HepG2 (cell line): ENCODE data around the gene TCAP. TPM values are rescaled to one million over a fixed set of nuclear protein-coding genes. Genes with fewer than 3 reads are reported as not detected.

ENCODE experiments used
- ATAC-seq: fragments of 200-7000 bp; cut with Tn5 transposase; 3 replicates; pipeline ENCODE4 v1.9.1; 2020; ENCODE audit warnings: mild to moderate bottlenecking, moderate library complexity
- BruUV-seq: library from RNA; stranded (reverse); fragments of 400-500 nt; replicated peaks from 2 replicates; lab custom pipeline; 2021; lab: Mats Ljungman, UMichigan
- CTCF ChIA-PET: fragments of 300-600 bp; formaldehyde crosslinking; extraction: SDS; loops from one replicate; lab custom pipeline; 2021; ENCODE audit warnings: low total read pairs, inconsistent platforms, low intra/inter-chr PET ratio; lab: Yijun Ruan, JAX
- POLR2A ChIA-PET: fragments of 350-600 bp; sonication (Branson Sonifier 250); formaldehyde crosslinking; loops from one replicate; lab custom pipeline; 2020; ENCODE audit warnings: antibody characterized with exemption, inconsistent platforms; lab: Yijun Ruan, JAX
- DNase-seq: peaks from one replicate; pipeline ENCODE4 v3.0.0-alpha.2; 2015; ENCODE audit warnings: low spot score
- FAIRE-seq: peaks from 3 replicates; lab custom pipeline; 2011; peaks lifted over from hg19 to GRCh38; lab: Jason Lieb, UNC
- H2AFZ ChIP-seq: one replicate; pipeline ENCODE4 v1.6.1; 2011; ENCODE audit warnings: low read length, inconsistent platforms
- H3K27ac ChIP-seq: fragments of 300-600 bp; 3 replicates; pipeline ENCODE4 v1.8.0; 2011; ENCODE audit warnings: mixed run types, mild to moderate bottlenecking, mixed read lengths, low read length, inconsistent platforms; ENCODE audit not compliant: insufficient read depth; ENCODE audit errors: extremely low read length
- H3K27me3 ChIP-seq, 2 experiments: fragments of 200-600 bp in 1 of 2; 2 replicates in 1 of 2; 3 replicates in 1 of 2; pipeline versions ENCODE4 v1.6.0 to v1.8.0; 2011; ENCODE audit warnings: low read length in 2 of 2, mild to moderate bottlenecking in 2 of 2, moderate library complexity in 2 of 2, inconsistent platforms in 1 of 2; ENCODE audit not compliant: insufficient read depth in 2 of 2, control insufficient read depth in 1 of 2
- H3K36me3 ChIP-seq, 2 experiments: fragments of 200-600 bp in 1 of 2; replicated peaks in 1 of 2; 2 replicates in 1 of 2; 3 replicates in 1 of 2; pipeline versions ENCODE4 v1.5.1 to v1.8.0; 2011; ENCODE audit warnings: low read length in 2 of 2, inconsistent platforms in 1 of 2; ENCODE audit not compliant: insufficient read depth in 2 of 2, control insufficient read depth in 1 of 2
- H3K4me1 ChIP-seq: 2 replicates; pipeline ENCODE4 v1.5.1; 2012; ENCODE audit warnings: low read length, inconsistent platforms; ENCODE audit not compliant: insufficient read depth
- H3K4me2 ChIP-seq: 2 replicates; pipeline ENCODE4 v1.6.0; 2011; ENCODE audit warnings: low read depth, low read length, inconsistent platforms
- H3K4me3 ChIP-seq, 3 experiments: fragments of 200-600 bp in 1 of 3; sonication (generic), shearing (Covaris generic) in 1 of 3; replicated peaks in 1 of 3; 2 replicates each; pipeline ENCODE4 v1.5.1; 2011 to 2016; ENCODE audit warnings: low read length in 3 of 3, inconsistent platforms in 2 of 3, low read depth in 2 of 3, mild to moderate bottlenecking in 2 of 3, control low read depth in 1 of 3, mixed read lengths in 1 of 3; ENCODE audit not compliant: insufficient read depth in 1 of 3
- H3K79me2 ChIP-seq: one replicate; pipeline ENCODE4 v1.6.1; 2011; ENCODE audit warnings: low read length, inconsistent platforms; ENCODE audit not compliant: insufficient read depth
- H3K9ac ChIP-seq: 2 replicates; pipeline ENCODE4 v1.6.0; 2011; ENCODE audit warnings: mild to moderate bottlenecking, low read depth, low read length, inconsistent platforms; ENCODE audit not compliant: insufficient read depth
- H3K9me3 ChIP-seq: 2 replicates; pipeline ENCODE4 v1.5.1; 2012; ENCODE audit warnings: mild to moderate bottlenecking, low read length
- H4K20me1 ChIP-seq: 2 replicates; pipeline ENCODE4 v1.6.0; 2011; ENCODE audit warnings: inconsistent platforms, mild to moderate bottlenecking, low read length, moderate library complexity; ENCODE audit not compliant: insufficient read depth
- ELF1 ChIP-seq: sonication (generic); formaldehyde crosslinking; IDR thresholded peaks from 2 replicates; pipeline ENCODE4 v1.4.0; 2020; ENCODE audit warnings: missing genetic modification reagents
- HNRNPL ChIP-seq: fragments of 200-400 bp; formaldehyde crosslinking; IDR thresholded peaks from 2 replicates; pipeline ENCODE4 v1.6.1; 2017; ENCODE audit warnings: mild to moderate bottlenecking, low read depth, low read length
- ZNF768 ChIP-seq: sonication (generic); formaldehyde crosslinking; IDR thresholded peaks from 2 replicates; pipeline ENCODE4 v1.4.0; 2020; ENCODE audit warnings: missing genetic modification reagents
- WGBS: methylation state at CpG from one replicate; pipeline ENCODE4 v1.1.6; 2017; ENCODE audit warnings: low lambda C conversion rate; 5-methylcytosine and 5-hydroxymethylcytosine counted together
- in situ Hi-C: cut with HindIII; loops from 2 replicates; pipeline ENCODE4 v1.10.0; 2017; ENCODE audit warnings: low pct_unique_long_range_greater_than_20kb; ENCODE audit not compliant: extremely low pct_ligation_motif_present
- intact Hi-C: fragments of 100-400 bp; cut with micrococcal nuclease; formaldehyde crosslinking; loops from one replicate; pipeline ENCODE4 v1.10.0; 2022; ENCODE audit not compliant: unreplicated experiment
- polyA plus RNA-seq, 8 experiments: library from polyadenylated mRNA; depleted of rRNA in 3 of 8; stranded (reverse) in 7 of 8; unstranded in 1 of 8; fragments of >200 nt; fragmentation: Illumina TruSeq in 4 of 8; extraction: Trizol in 4 of 8; gene quantifications; 2 replicates each; pipeline versions ENCODE4 v1.2.1 to v1.2.3, GENCODE V29; 2011 to 2016; ENCODE audit warnings: low read depth in 4 of 8, missing spikeins in 1 of 8, mixed read lengths in 1 of 8; ENCODE audit not compliant: insufficient read depth in 1 of 8
- total RNA-seq, 5 experiments: library from RNA; depleted of rRNA; stranded (reverse); fragments of >200 nt; fragmentation: Illumina TruSeq; extraction: Trizol; gene quantifications; 2 replicates each; pipeline ENCODE4 v1.2.3, GENCODE V29; 2016; ENCODE audit warnings: low read depth in 1 of 5
- TF ChIP-seq, protein P1 (sequence below): sonication (generic); formaldehyde crosslinking; IDR thresholded peaks from 2 replicates; pipeline ENCODE4 v1.5.1; 2020; ENCODE audit warnings: mild to moderate bottlenecking, missing genetic modification reagents

TCAP gene
- total and polyA plus RNA-seq, 2 of the 13 experiments (the other 11 are each of a cell fraction or from before 2014, with no cell fraction given), result 0.24 to 0.65 TPM

DNA sequence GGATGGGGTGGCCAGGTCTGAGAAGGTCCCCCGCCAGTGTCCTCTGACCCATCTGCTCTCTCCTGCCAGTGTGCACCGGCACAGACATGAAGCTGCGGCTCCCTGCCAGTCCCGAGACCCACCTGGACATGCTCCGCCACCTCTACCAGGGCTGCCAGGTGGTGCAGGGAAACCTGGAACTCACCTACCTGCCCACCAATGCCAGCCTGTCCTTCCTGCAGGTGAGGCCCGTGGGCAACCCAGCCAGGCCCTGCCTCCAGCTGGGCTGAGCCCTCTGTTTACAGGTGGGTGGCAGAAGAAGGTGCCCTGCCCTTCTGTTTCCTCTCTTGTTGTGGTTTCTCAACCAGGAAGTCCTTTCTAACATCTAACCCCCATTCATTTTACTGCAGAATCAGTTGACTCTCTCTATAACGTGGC, 41.8 kb downstream of the TCAP start:
- BruUV-seq, result no TSS peak
- no peak for DNase-seq
- CTCF ChIA-PET, result no interaction called here
- TF ChIP-seq HNRNPL (0 out of 2 replicates have a peak, but pooled peaks have one; percentile 28), ELF1 (no peak), ZNF768 (peak; percentile 17; the same call in 1 of the 2 replicates)
- Histone ChIP-seq H4K20me1 (peaks cover 14% of the 10 kb centered on the region; the same call in 1 of the 2 replicates), H2AFZ (no peak overlapping the region), H3K27ac (no peak overlapping the region), H3K4me1 (peaks cover 40% of the 10 kb centered on the region), H3K27me3 (no peaks in the 10 kb centered on the region), H3K36me3 (peaks cover 45 to 56% of the 10 kb centered on the region in 2 experiments), H3K79me2 (peaks cover 34% of the 10 kb centered on the region), H3K4me2 (no peak overlapping the region), H3K9me3 (no peaks in the 10 kb centered on the region), H3K9ac (no peak overlapping the region), H3K4me3 (no peak overlapping the region)
- in situ Hi-C loops (no loop called here), intact Hi-C loops (no loop called here)
- FAIRE-seq, result no peak
- 94% methylated on average over 7 of the region's 7 CpGs for WGBS
- POLR2A ChIA-PET, result interaction anchor here (1.0 to 3.0 kb wide), 2 partner anchors 23 to 30 kb away, joined by 4 to 8 read pairs; partner anchors contain the start of genes GRB7 and MIEN1
- ATAC-seq, result no peak

DNA sequence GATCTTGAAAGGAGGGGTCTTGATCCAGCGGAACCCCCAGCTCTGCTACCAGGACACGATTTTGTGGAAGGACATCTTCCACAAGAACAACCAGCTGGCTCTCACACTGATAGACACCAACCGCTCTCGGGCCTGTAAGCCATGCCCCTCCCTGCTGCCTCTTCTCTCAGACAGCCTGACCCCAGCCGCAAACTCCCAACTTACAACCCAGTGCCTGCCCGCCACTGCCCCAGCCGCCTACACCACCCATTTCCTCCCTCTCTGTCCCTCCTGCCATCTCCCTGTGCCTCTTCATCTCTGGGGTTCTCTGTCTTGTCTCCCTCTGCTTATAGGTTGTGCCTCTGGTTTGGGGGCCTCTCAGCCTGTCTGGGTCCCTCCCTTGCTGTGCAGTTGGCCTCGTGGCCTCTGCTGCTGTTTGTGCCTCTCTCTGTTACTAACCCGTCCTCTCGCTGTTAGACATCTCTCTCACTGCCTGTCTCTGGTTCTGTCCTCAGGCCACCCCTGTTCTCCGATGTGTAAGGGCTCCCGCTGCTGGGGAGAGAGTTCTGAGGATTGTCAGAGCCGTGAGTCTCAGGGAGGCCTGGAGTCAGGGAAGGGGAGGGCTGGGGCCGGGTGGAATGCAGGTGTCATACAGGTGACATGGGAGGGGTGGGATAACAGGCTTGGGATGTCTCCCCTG, 44.3 kb downstream of the TCAP start:
- DNase-seq (no peak), FAIRE-seq (no peak), ATAC-seq (no peak)
- in situ Hi-C loops (no loop called here), intact Hi-C loops (no loop called here)
- H3K4me1 ChIP-seq, result peaks cover 15% of the 10 kb centered on the region
- H3K27ac ChIP-seq, result no peak overlapping the region
- TF ChIP-seq, protein P1, sequence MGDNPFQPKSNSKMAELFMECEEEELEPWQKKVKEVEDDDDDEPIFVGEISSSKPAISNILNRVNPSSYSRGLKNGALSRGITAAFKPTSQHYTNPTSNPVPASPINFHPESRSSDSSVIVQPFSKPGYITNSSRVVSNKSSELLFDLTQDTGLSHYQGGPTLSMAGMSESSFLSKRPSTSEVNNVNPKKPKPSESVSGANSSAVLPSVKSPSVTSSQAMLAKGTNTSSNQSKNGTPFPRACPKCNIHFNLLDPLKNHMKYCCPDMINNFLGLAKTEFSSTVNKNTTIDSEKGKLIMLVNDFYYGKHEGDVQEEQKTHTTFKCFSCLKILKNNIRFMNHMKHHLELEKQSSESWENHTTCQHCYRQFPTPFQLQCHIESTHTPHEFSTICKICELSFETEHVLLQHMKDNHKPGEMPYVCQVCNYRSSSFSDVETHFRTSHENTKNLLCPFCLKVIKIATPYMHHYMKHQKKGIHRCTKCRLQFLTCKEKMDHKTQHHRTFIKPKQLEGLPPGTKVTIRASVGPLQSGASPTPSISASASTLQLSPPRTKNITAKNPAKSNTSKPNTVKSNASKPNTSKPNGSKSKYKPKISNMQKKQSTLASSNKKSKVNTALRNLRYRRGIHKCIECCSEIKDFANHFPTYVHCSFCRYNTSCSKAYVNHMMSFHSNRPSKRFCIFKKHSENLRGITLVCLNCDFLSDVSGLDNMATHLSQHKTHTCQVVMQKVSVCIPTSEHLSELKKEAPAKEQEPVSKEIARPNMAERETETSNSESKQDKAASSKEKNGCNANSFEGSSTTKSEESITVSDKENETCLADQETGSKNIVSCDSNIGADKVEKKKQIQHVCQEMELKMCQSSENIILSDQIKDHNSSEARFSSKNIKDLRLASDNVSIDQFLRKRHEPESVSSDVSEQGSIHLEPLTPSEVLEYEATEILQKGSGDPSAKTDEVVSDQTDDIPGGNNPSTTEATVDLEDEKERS (CRISPR knock-in tag), result no peak
- no peak overlapping the region for H3K4me2 ChIP-seq
- 97% methylated on average over 13 of the region's 14 CpGs for WGBS
- CTCF ChIA-PET, result no interaction called here
- peaks cover 11% of the 10 kb centered on the region for H3K79me2 ChIP-seq
- no peaks in the 10 kb centered on the region for H3K27me3 ChIP-seq
- POLR2A ChIA-PET, result no interaction called here
- peaks cover 45 to 77% of the 10 kb centered on the region in 2 experiments for H3K36me3 ChIP-seq
- no peak overlapping the region for H3K4me3 ChIP-seq
- no peak overlapping the region for H3K9ac ChIP-seq
- H4K20me1 ChIP-seq, result peaks cover 8% of the 10 kb centered on the region; the same call in 1 of the 2 replicates
- no peaks in the 10 kb centered on the region for H3K9me3 ChIP-seq
- no peak overlapping the region for H2AFZ ChIP-seq
- no TSS peak for BruUV-seq
